PC-9 (cell line): ENCODE results near the gene TSPEAR.

Source experiments
- CTCF ChIP-seq: fragments of 200-600 bp; sonication (generic); conservative IDR thresholded peaks from 2 replicates; pipeline ENCODE4 v1.6.1; 2017; ENCODE audit warnings: mixed run types, antibody characterized with exemption, mild to moderate bottlenecking, moderate library complexity
- EZH2 ChIP-seq: fragments of 200-600 bp; sonication (generic); IDR thresholded peaks from 2 replicates; pipeline ENCODE4 v1.8.0; 2017; ENCODE audit warnings: antibody characterized with exemption, low read depth

- no peak for TF ChIP-seq CTCF
- TF ChIP-seq EZH2: no peak
Measured at GRCh38 chr21:44615911-44616590, 95.3 kb downstream of the TSPEAR start.
